ENCODE measurements around the gene LGALS9.
"Not testable (repeated sequence)": the region's sequence is repeated elsewhere in the genome, so short reads cannot be mapped to it uniquely, and the experiment has no call there.

The LGALS9 gene

DNA sequence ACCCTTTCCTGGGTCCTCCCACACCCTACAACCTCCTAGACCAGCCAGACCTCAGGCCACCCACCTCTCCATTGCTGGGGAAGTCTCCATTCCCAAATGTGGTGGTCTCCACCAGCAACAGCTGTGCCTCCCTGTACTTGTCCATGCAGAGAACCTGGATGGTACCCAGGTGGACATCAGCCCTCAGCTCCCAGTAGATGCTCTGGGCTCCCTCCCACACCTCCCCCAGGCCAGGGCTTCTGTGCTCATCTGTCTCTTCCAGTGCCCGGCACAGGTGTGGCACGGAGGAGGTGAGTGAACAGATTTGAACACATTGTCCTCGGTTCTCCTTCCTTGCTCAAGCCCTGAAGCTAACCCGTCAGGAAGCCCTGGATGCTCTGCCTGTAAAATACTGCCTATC lies 34.6 kb downstream of the LGALS9 start:
- Histone ChIP-seq H3K36me3 (ENCODE audit: insufficient read depth, low read length) (no peaks in the 10 kb centered on the region), H3K9ac (ENCODE audit: insufficient read length) (no peak overlapping the region), H3K9me3 (ENCODE audit: low read depth, low read length) (no peaks in the 10 kb centered on the region), H3K27ac (no peak overlapping the region), H3K4me3 (no peak overlapping the region)
- no peak for DNase-seq (ENCODE audit: low read depth, low spot score)
- no peak for TF ChIP-seq POLR2AphosphoS5 (IDR thresholded peaks at IDR 0.05; ENCODE audit: borderline replicate concordance, low read depth, low read length)

DNA sequence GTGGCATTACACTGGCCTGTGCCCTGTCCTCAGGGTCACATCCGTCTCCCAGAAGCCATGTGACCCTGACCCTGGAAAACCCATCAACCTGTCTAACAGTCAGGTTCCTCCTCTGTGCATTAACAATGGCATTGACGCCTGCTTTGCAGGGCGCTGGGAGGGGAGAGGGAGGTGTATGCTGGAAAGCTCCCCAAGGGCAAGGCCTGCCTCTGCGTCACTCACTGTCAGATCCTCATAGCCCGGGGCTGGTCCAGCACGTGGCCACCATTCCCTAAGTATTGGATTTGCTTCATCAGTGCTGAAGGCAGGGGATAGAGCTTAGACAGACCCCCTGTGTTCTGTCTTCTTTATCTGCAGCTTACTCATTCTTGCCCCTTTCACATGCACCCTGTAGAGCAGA lies 35.3 kb downstream of the LGALS9 start:
- DNase-seq (ENCODE audit: low read depth, low spot score); H3K36me3 ChIP-seq (ENCODE audit: insufficient read depth, low read length); H3K9me3 ChIP-seq (ENCODE audit: low read depth, low read length); H3K9ac ChIP-seq (ENCODE audit: insufficient read length); H3K27ac ChIP-seq; H3K4me3 ChIP-seq: not testable (repeated sequence)

DNA sequence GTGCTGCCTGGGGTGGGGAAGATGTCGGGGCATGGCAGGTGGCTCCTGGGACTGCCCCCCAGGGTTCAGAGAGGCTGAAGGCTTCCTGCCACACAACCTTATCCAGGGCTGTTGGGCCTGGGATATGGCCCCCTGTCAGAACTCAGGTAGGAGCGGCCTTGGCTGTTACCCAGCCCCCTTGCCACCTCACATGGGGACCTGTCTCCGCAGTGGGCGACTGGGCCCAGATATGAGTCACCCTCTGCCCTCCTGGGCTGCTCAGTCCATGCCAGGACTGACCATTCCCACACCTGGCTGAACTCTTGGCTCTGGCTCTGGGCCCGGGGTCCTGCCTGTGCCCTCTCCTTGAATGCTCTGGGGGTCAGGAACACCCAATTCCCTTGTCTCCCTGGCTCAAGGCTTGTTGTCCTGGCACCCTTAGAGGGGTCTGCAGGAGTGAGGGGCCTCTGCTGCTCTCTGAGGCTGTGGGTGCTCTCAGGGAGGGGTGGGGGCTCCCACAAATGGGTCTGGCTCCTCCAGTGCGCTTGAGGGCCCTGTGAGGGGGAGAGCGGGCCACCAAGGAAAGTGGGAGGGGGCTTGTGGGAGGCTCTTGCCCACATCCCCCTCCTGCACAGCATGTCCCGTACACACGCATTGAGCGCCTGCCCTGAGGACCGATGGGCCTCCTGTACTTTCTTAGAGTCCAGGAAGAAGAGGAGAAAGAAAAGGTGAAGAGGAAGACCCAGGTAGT lies 36.0 kb downstream of the LGALS9 start:
- H3K36me3 ChIP-seq (ENCODE audit: insufficient read depth, low read length) = no peaks in the 10 kb centered on the region
- H3K27ac ChIP-seq = no peak overlapping the region
- no peak overlapping the region for H3K4me3 ChIP-seq
- no peak overlapping the region for H3K9ac ChIP-seq (ENCODE audit: insufficient read length)
- no peaks in the 10 kb centered on the region for H3K9me3 ChIP-seq (ENCODE audit: low read depth, low read length)
- no peak for DNase-seq (ENCODE audit: low read depth, low spot score)
- no peak for TF ChIP-seq FOXP2 (optimal IDR thresholded peaks at IDR 0.05; ENCODE audit: control extremely low read depth, extremely low read length, insufficient read depth)
- TF ChIP-seq EZH2 (IDR thresholded peaks at IDR 0.05) = no peak
- no peak for TF ChIP-seq POLR2AphosphoS5 (IDR thresholded peaks at IDR 0.05; ENCODE audit: borderline replicate concordance, low read depth, low read length)

DNA sequence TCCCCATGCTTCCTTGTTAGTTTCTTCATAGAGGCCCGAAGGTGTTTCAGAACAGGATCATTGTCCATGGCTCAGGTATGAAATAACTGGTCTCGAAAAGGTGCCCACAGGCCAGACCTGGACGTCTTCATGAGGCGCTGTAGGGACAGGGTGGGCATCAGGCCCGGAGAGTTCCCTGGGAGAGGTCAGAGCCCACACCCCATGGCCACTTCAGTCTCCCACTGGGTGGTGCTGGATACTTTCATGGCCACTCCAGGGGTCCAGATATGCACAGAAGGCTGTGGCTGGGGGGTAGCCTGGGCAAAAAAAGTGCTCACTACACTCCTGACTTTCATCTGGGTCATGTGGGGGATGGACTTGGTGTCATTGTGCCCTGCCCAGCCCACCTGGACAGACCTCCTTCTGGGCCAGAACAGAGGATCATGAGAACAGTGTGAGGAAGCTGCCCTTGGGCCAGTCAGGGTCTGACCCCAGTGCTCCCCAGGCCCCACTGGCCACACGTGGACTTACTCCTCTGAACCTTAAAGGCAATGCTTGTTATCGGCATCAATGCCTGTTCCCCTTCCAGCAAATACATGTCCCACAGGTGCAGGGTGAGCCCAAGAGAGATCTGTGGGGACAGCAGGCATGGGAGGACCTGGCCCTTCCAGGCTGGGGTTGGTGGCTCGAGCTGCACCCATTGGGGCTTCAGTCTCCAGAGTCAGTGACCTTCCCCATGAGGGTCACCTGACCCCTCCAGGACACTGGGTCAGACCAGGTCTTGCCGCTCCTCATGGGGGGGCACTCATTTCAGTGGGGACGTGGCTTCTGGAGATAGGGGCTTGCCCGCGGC lies 36.9 kb downstream of the LGALS9 start:
- no peak overlapping the region for H3K27ac ChIP-seq
- no peak overlapping the region for H3K4me3 ChIP-seq
- H3K9ac ChIP-seq (ENCODE audit: insufficient read length) = no peak overlapping the region
- no peaks in the 10 kb centered on the region for H3K9me3 ChIP-seq (ENCODE audit: low read depth, low read length)
- DNase-seq (ENCODE audit: low read depth, low spot score) = no peak
- TF ChIP-seq POLR2AphosphoS5 (IDR thresholded peaks at IDR 0.05; ENCODE audit: borderline replicate concordance, low read depth, low read length) (no peak), FOXP2 (optimal IDR thresholded peaks at IDR 0.05; ENCODE audit: control extremely low read depth, extremely low read length, insufficient read depth) (no peak)
- H3K36me3 ChIP-seq (ENCODE audit: insufficient read depth, low read length) = no peaks in the 10 kb centered on the region

DNA sequence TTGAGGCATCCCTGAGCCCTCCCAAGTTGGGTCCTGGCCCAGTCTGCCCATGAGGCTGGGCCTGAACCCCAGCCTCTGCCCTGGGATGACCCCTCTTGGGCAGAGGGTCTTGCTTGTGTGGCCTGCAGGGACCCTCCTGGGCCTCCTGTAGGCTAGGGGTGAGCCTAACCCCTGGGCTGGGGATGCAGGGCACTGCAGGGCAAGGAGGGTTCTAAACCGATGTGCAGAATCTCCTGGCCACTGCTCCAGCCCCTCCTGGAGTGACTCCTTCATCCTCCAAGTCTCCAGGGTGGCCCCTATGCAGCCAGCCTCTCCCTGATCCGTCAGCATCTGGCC lies 37.5 kb downstream of the LGALS9 start:
- H3K27ac ChIP-seq = no peak overlapping the region
- TF ChIP-seq POLR2AphosphoS5 (IDR thresholded peaks at IDR 0.05; ENCODE audit: borderline replicate concordance, low read depth, low read length) (no peak), FOXP2 (optimal IDR thresholded peaks at IDR 0.05; ENCODE audit: control extremely low read depth, extremely low read length, insufficient read depth) (no peak), EZH2 (IDR thresholded peaks at IDR 0.05) (no peak)
- no peaks in the 10 kb centered on the region for H3K9me3 ChIP-seq (ENCODE audit: low read depth, low read length)
- no peak for DNase-seq (ENCODE audit: low read depth, low spot score)
- no peak overlapping the region for H3K9ac ChIP-seq (ENCODE audit: insufficient read length)
- H3K36me3 ChIP-seq (ENCODE audit: insufficient read depth, low read length) = no peaks in the 10 kb centered on the region
- H3K4me3 ChIP-seq = no peak overlapping the region

DNA sequence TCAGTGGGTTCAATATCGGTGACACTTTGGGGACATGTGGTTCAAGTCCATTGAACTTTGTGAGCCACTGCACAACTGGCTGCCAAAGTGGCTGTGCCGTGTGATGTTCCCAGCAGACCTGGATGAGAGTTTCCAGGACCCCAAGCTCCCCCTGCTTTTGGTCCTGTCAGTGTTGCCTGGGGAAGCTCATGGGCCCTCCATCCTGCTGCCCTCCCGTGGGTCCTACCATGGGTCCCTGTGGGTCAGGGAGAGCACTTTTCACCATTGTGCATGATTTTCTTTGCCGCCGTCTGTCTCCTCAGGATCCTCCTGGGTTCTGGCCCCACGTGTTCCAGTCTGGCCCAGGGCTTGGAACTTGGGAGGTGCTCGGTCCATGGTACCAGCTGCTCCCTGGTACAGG lies 38.1 kb downstream of the LGALS9 start:
- H3K4me3 ChIP-seq = no peak overlapping the region
- no peak overlapping the region for H3K27ac ChIP-seq
- H3K36me3 ChIP-seq (ENCODE audit: insufficient read depth, low read length) = no peaks in the 10 kb centered on the region
- TF ChIP-seq POLR2AphosphoS5 (IDR thresholded peaks at IDR 0.05; ENCODE audit: borderline replicate concordance, low read depth, low read length) = no peak
- TF ChIP-seq FOXP2 (optimal IDR thresholded peaks at IDR 0.05; ENCODE audit: control extremely low read depth, extremely low read length, insufficient read depth) = no peak
- no peak for TF ChIP-seq EZH2 (IDR thresholded peaks at IDR 0.05)
- H3K9me3 ChIP-seq (ENCODE audit: low read depth, low read length) = no peaks in the 10 kb centered on the region
- no peak overlapping the region for H3K9ac ChIP-seq (ENCODE audit: insufficient read length)
- no peak for DNase-seq (ENCODE audit: low read depth, low spot score)

DNA sequence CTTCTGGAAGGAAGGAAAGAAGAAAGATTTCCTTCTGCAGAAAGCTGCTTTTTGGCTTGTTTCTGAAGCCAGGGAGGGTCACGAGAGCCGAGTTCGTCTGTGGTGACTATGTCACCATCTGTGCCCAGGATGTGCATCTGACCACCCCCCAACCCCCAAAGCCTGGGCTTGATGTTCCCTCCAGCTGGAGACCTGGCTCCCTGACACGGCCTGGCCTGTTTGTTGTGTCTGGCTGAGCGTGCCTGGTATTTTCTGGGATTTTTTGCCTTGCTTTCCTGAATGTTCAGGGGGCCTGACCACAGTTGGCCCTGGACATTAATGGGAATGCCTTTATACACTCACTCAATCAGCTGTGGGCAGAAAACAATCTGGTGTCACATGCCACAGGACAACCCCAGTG lies 38.9 kb downstream of the LGALS9 start:
- Histone ChIP-seq H3K9me3 (ENCODE audit: low read depth, low read length) (no peaks in the 10 kb centered on the region), H3K4me3 (no peak overlapping the region), H3K36me3 (ENCODE audit: insufficient read depth, low read length) (no peaks in the 10 kb centered on the region), H3K27ac (no peak overlapping the region), H3K9ac (ENCODE audit: insufficient read length) (no peak overlapping the region)
- TF ChIP-seq EZH2 (IDR thresholded peaks at IDR 0.05) (no peak), POLR2AphosphoS5 (IDR thresholded peaks at IDR 0.05; ENCODE audit: borderline replicate concordance, low read depth, low read length) (no peak), FOXP2 (optimal IDR thresholded peaks at IDR 0.05; ENCODE audit: control extremely low read depth, extremely low read length, insufficient read depth) (no peak)
- DNase-seq (ENCODE audit: low read depth, low spot score) = no peak

DNA sequence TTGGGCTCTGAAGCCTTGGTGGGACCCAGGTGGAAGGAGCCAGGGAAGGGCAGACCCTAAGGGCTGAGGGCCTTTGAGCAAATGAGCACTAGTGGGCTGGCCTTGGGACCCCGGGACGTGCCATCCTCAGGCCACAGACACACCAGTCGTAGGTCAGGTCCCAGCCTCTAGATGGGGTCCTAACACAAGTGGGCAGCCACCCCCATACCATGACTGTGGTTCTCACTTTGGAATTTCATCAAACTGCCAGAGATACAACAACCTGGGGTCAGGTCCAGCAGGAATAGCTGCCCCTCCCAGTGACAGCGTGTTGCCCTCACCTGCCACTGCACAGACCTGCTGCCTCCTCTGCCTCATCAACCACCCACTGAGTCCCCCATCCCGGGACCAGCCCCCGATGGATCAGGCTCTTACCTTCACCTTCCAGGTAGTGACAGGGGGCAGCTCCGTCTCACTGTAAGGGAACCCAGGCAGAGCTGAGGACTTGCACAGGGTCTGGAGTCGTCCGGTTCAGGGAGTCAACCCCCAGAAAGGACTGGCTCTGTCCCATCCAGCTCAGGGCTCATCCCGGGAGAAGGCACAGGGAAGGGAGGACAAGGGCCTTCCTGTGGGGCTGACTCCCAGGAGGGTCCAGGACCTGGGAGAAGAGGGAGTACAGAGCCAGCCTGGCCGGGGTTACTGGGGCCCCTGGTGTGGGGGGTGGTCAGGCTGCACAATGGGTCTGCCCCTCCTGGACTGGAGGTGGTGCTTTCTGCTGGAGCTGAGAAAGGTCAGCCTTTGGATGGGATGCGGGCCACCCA lies 40.0 kb downstream of the LGALS9 start:
- TF ChIP-seq FOXP2 (optimal IDR thresholded peaks at IDR 0.05; ENCODE audit: control extremely low read depth, extremely low read length, insufficient read depth) = no peak
- TF ChIP-seq EZH2 (IDR thresholded peaks at IDR 0.05) = no peak
- no peak for TF ChIP-seq POLR2AphosphoS5 (IDR thresholded peaks at IDR 0.05; ENCODE audit: borderline replicate concordance, low read depth, low read length)
- no peaks in the 10 kb centered on the region for H3K9me3 ChIP-seq (ENCODE audit: low read depth, low read length)

More for the DNA sequence above, 40.0 kb downstream of the LGALS9 start:
- Histone ChIP-seq H3K36me3 (ENCODE audit: insufficient read depth, low read length) (no peaks in the 10 kb centered on the region), H3K27ac (no peak overlapping the region), H3K9ac (ENCODE audit: insufficient read length) (no peak overlapping the region), H3K4me3 (no peak overlapping the region)
- no peak for DNase-seq (ENCODE audit: low read depth, low spot score)

All from SK-N-MC (cell line).